LNCaP clone FGC (cell line): ENCODE measurements around the gene EME2.

Experiments
- DNase-seq: peaks from one replicate; pipeline ENCODE4 v3.0.0-alpha.2; 2011; ENCODE audit warnings: low read depth
- H3K4me3 ChIP-seq: 2 replicates; pipeline ENCODE4 v1.5.1; 2011; ENCODE audit warnings: mild to moderate bottlenecking, low read depth, low read length, control low read depth
- TF ChIP-seq, protein P1 (sequence below): IDR thresholded peaks from 2 replicates; pipeline ENCODE4 v1.5.1; 2012; ENCODE audit warnings: mild to moderate bottlenecking; ENCODE audit not compliant: control insufficient read depth, insufficient read depth; ENCODE audit errors: extremely low read depth

EME2 gene

DNA sequence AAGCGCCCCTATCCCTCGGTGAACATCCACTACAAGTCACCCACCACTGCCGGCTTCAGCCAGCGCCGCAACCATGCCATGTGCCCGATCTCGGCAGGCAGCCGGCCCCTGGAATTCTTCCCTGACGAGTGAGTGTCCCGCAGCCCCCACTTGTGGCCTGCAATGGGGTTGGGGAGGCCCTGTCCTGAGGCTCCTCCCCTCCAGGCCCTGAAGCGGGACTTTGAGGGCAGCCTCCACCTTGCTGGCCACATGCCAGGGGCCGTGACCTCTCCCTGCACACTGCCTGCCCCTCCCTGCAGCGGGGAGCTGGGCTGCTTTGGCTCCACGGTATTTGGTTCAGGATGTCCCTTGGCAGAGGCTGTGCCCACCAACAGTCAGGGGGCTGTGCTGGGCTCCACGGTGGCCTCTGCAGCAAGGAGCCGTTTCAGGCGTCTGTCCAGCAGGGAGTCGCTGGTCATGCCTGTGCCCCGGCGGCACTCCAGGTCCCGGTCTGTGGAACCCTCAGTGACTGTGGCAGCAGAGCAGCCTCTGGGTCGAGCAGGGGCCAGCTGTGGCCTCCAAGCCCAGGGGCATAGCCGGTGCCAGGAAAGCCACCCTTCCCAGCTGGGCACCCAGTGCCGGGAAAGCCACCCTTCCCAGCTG lies 9.6 kb upstream of the EME2 start:
- TF ChIP-seq, protein P1, sequence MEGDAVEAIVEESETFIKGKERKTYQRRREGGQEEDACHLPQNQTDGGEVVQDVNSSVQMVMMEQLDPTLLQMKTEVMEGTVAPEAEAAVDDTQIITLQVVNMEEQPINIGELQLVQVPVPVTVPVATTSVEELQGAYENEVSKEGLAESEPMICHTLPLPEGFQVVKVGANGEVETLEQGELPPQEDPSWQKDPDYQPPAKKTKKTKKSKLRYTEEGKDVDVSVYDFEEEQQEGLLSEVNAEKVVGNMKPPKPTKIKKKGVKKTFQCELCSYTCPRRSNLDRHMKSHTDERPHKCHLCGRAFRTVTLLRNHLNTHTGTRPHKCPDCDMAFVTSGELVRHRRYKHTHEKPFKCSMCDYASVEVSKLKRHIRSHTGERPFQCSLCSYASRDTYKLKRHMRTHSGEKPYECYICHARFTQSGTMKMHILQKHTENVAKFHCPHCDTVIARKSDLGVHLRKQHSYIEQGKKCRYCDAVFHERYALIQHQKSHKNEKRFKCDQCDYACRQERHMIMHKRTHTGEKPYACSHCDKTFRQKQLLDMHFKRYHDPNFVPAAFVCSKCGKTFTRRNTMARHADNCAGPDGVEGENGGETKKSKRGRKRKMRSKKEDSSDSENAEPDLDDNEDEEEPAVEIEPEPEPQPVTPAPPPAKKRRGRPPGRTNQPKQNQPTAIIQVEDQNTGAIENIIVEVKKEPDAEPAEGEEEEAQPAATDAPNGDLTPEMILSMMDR: no peak
- no peak overlapping the region for H3K4me3 ChIP-seq
- DNase-seq: no peak

GRCh38 chr16:1763521-1764511 lies 8.8 kb upstream of the EME2 start:
- H3K4me3 ChIP-seq: no peak overlapping the region
- TF ChIP-seq, protein P1: peak; percentile 31
- DNase-seq: no peak

- no peak for DNase-seq
- TF ChIP-seq, protein P1: no peak
- H3K4me3 ChIP-seq: no peak overlapping the region
Observed at GRCh38 chr16:1764971-1765370, 7.6 kb upstream of the EME2 start.

GRCh38 chr16:1765826-1766225 lies 6.8 kb upstream of the EME2 start:
- no peak overlapping the region for H3K4me3 ChIP-seq
- TF ChIP-seq, protein P1: no peak
- DNase-seq: no peak

GRCh38 chr16:1766231-1766630 lies 6.4 kb upstream of the EME2 start:
- no peak for DNase-seq
- TF ChIP-seq, protein P1: no peak
- no peak overlapping the region for H3K4me3 ChIP-seq

GRCh38 chr16:1766701-1767100 lies 5.9 kb upstream of the EME2 start:
- no peak for DNase-seq
- TF ChIP-seq, protein P1: no peak
- H3K4me3 ChIP-seq: no peak overlapping the region
